GM19397 (cell line): ENCODE data around the gene CH25H.

Experiments
- ATAC-seq: cut with Tn5 transposase; IDR thresholded peaks from one replicate; pipeline ENCODE4 v1.9.1; 2021; ENCODE audit warnings: mild to moderate bottlenecking, moderate library complexity; ENCODE audit not compliant: unreplicated experiment

The CH25H gene

DNA sequence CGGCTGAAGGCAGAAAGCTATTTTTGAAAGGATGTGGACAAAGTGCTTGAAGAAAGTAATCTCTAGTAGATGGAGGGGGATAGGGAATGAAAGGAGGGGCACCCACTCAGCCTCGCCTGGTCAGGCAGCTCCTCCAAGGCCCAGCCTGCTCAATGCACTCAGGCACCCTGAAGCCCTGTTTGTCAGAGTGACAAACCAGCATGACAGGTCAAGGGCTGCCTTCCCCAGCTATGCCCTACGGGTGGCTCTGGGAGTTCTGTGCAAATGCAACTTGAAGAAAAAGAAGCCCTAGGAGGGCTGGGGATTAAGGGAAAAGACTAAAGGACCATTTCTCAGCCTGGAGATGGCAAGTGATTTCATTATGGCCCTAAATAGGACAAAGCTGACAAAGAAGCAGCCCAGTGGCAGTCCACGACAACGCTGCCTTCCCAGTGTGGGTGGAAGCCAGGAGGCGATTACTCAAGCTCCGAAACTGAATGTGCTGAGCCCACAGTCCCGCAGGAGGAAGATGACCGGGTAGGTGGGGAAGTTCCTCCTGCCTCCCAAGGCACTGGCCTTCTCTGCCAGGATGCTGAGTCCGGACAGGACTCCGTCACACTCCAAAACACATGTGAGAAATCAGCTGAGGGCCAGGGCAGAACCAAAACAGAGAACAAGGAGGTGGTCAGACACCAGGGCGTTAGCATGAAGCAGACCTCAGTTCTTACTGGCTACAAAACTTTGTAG lies 28.1 kb upstream of the CH25H start:
- no peak for ATAC-seq

GRCh38 chr10:89233033-89233432 lies 25.9 kb upstream of the CH25H start:
- ATAC-seq = no peak

DNA sequence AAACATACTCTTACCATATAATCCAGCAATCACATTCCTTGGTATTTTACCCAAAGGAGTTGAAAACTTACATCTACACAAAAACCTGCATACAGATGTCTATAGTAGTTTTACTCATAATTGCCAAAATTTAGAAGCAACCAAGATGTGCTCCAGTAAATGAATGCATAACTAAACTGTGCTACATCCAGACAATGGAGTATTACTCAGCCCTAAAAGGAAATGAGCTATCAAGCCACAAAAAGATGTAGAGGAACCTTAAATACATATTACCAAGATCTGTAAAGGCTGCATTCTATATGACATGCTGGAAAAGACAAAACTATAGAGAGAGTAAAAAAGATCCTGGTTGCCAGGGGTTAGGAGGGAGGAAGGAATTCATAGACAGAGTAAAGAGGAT lies 21.8 kb upstream of the CH25H start:
- no peak for ATAC-seq

GRCh38 chr10:89228146-89228545 lies 21.0 kb upstream of the CH25H start:
- ATAC-seq = no peak

GRCh38 chr10:89226891-89227290 lies 19.8 kb upstream of the CH25H start:
- ATAC-seq = no peak

DNA sequence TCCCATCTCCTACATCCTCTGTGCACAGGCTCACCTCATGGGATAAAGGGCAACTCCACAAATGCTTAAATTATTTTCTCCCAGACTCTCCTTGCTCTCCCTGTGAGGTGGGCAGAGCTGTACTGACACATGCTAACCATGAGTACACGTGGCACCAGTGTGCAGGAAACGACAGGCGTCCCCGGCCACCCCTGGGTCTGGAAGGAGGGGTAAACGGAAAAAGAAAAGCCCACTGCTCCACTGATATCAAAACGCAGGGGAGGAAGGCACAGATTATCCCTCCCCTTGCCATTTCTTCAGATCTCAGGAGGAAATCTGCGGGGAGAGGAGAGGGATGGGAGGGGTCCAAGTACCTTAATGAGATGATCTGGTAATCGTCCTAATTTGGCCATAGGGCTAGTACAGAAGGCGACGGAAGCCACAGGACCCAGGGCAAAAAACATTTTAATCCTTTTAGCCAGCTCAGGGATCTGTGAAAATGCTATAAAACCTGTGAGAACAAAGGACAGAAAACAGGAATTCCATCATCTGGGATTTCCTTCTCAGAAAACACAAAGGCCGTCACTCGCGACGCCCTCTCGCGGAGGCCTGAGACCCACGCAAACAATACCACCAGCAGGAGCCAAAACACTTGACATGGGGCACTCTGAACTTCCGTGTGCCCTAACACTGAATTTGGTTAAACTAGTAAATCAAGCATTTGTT lies 17.8 kb upstream of the CH25H start:
- no peak for ATAC-seq

DNA sequence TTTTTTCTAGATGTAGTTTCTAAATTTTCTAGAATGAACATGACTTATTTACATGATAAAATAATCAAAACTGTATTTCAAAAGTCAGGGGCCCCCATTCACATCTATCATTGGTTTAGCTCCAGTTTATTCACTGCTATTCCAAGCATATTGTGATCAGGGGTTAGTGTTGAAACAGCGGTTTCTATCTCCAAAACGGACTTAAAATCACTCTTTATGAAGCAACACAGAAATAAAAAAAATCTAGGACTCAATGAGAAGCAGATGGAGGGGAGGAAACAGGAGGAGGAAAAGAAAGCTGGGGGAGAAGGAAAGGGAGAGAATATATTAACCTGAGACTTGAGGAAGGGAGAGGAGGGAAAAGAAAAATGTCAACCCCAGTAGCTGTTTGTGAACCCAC lies 14.8 kb upstream of the CH25H start:
- ATAC-seq = no peak

DNA sequence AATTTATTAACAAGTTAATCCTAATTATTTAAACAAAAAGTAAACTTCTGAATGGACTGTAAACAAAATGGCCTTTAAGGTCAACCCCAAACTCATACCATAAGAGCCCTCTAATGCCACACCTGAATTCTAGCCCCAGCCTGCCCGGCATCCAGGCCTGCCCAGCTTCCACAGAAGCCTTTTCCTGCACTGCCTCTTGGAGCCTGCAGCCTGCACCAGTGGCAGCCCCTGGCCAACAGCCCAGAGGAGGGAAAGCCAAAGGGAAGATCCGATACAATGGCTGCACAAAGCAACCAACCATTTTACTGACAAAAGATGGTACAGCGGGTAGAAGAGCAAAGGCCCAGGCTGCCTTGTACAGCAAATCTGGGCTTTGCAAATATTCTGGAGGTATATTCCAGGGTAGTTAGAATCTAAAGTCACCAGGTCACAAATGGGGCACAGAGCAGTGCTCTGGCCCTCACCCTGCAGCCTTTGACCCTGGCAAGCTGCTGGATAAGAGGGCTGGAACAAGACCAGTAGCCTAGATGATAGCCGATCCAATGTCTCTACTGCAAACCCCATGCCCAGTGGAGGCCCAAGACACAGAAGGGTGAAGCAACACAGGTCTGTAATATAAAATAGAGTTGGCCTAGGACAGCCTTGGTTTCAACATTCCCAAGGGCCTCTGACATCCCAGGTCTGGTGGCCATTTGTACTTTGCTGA lies 12.5 kb upstream of the CH25H start:
- no peak for ATAC-seq

GRCh38 chr10:89217057-89217990 lies 10.2 kb upstream of the CH25H start:
- ATAC-seq = no peak

- no peak for ATAC-seq
Measured at GRCh38 chr10:89216056-89216455, 8.9 kb upstream of the CH25H start.

DNA sequence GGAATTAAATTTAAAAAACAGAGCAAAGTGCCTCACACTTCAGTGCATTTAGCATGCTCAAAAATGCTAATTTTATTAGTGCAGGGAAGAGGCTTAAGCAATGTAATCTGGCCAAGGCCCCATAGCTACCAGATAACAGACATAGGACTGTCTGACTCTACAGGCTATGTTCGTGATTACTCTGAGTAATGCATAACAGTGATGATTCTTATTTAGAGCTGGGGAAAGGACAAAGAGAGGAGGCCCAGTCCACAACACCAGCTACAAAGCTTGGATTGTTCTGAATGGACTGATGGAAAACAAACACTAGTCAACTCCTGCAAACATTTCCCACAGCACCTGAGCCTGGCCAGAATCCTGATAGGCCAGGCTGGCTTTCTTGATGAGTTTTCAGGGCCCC lies 8.4 kb upstream of the CH25H start:
- no peak for ATAC-seq

- ATAC-seq = no peak
Measured at GRCh38 chr10:89214566-89215165, 7.5 kb upstream of the CH25H start.

DNA sequence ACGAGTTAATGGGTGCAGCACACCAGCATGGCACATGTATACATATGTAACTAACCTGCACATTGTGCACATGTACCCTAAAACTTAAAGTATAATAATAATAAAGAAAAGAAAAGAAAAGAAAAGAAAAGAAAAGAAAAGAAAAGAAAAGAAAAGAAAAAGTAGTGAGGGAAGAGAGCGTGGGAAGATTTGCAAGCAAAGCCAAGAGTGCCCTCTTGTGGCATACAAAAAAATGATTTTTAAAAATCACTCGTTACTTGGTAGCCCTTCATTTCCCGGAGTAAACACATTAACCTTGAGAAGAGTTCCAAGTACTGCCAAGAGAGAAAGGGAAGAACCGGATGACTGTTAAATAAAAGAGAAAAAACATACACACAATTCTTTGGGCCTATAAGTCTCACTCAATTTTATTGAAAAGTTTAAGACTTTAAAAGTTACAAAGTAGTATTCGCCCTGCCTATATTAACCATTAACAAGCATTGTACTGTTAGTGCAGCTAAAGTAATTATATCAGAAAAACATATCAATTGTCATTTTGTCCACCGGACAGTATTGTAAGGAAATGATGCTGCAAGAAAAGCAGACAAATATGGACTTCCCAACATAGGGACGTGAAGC lies 6.2 kb upstream of the CH25H start:
- ATAC-seq = no peak

DNA sequence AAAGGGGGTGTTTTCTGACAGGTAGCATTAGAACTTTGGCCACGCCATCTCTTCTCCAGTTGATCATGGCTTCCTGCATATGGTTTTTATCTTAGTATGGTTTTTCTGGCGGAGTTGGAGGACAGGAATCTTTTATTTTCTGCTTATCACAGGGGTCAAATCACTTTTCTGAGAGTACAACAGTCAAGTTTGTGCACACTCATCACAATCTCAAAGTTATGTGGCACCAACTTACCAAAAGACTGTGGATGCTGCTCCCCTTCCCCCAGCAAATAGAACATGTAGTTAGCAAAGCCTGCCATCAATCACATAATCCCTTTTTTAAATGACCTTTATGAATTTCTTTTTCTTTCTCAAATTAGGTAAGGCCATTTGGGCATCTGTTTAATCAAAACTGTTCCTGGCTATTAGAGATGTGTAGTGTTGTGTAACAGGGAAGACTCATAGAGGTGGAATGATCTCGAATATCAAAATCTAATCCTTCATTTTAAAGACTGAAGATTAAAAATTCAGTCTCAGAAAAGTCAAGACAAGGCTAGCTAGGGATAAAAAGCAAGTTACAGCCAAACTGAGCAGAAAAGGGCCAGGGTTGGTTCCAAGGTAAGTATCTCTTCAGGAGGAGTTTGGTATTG lies 3.8 kb upstream of the CH25H start:
- no peak for ATAC-seq

DNA sequence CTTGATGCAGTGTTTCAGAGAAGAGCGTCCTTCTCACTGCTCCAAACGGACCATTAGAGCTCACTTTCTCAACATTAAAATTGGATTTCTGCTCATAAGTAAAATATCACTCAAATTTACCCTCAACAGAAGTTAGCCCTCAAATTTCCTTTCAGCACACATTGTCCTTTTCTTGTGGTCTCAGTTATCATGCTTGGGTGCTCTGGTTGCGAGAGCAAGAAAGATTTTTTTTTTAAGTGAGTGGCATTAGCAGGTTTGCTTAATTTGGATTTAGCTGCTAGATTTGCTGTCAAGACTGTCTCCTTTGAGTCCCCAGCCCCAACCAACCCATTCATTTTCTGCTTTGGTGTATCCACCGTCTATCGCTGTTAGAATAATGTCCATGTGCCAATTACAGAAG lies 2.6 kb upstream of the CH25H start:
- ATAC-seq = no peak

GRCh38 chr10:89207801-89208551 lies 859 bp upstream of the CH25H start:
- no peak for ATAC-seq

GRCh38 chr10:89206402-89207180 lies 526 bp downstream of the CH25H start:
- ATAC-seq = no peak

- ATAC-seq = no peak
Measured at GRCh38 chr10:89204621-89205185, 2.4 kb downstream of the CH25H start.
